H9 (cell line): Measurements from ENCODE around the gene AQP9. TPM values are rescaled to one million over a fixed set of nuclear protein-coding genes. Genes with fewer than 3 reads are reported as not detected.

Experiments used
- DNase-seq: peaks from one replicate; pipeline ENCODE4 v3.0.0-alpha.2; 2017
- H2AFZ ChIP-seq: one replicate; pipeline ENCODE4 v1.6.1; 2013; ENCODE audit warnings: mild to moderate bottlenecking, low read length, control low read depth, moderate library complexity
- H2AK5ac ChIP-seq: 2 replicates; pipeline ENCODE4 v1.6.1; 2013; ENCODE audit warnings: low read length, control low read depth, mixed read lengths; ENCODE audit not compliant: insufficient read length
- H2BK120ac ChIP-seq: one replicate; pipeline ENCODE4 v1.6.1; 2013; ENCODE audit warnings: low read depth, mild to moderate bottlenecking, low read length, control low read depth, inconsistent platforms; ENCODE audit not compliant: poor library complexity, severe bottlenecking
- H2BK12ac ChIP-seq: 2 replicates; pipeline ENCODE4 v1.6.1; 2013; ENCODE audit warnings: low read length, control low read depth, mixed read lengths, low read depth; ENCODE audit not compliant: insufficient read length
- H2BK15ac ChIP-seq: 2 replicates; pipeline ENCODE4 v1.6.1; 2013; ENCODE audit warnings: low read depth, low read length, control low read depth
- H2BK20ac ChIP-seq: one replicate; pipeline ENCODE4 v1.6.1; 2013; ENCODE audit warnings: low read depth, mild to moderate bottlenecking, low read length, control low read depth, inconsistent platforms; ENCODE audit not compliant: poor library complexity, severe bottlenecking
- H2BK5ac ChIP-seq: 2 replicates; pipeline ENCODE4 v1.6.1; 2013; ENCODE audit warnings: low read length, control low read depth, mixed read lengths; ENCODE audit not compliant: insufficient read length
- H3K14ac ChIP-seq: 2 replicates; pipeline ENCODE4 v1.6.1; 2013; ENCODE audit warnings: low read length, control low read depth; ENCODE audit not compliant: insufficient read depth
- H3K18ac ChIP-seq: 2 replicates; pipeline ENCODE4 v1.6.1; 2013; ENCODE audit warnings: low read depth, mild to moderate bottlenecking, mixed read lengths, low read length, control low read depth; ENCODE audit not compliant: insufficient read length
- H3K23ac ChIP-seq: 2 replicates; pipeline ENCODE4 v1.6.1; 2013; ENCODE audit warnings: low read length, control low read depth, mixed read lengths, low read depth; ENCODE audit not compliant: insufficient read length
- H3K23me2 ChIP-seq: 2 replicates; pipeline ENCODE4 v1.6.1; 2013; ENCODE audit warnings: low read depth, mild to moderate bottlenecking, mixed read lengths, low read length, control low read depth; ENCODE audit not compliant: insufficient read length, poor library complexity, severe bottlenecking
- H3K27ac ChIP-seq: 2 replicates; pipeline ENCODE4 v1.5.1; 2013; ENCODE audit warnings: low read length, control low read depth, mixed read lengths, low read depth; ENCODE audit not compliant: insufficient read length
- H3K27me3 ChIP-seq: 2 replicates; pipeline ENCODE4 v1.6.1; 2013; ENCODE audit warnings: low read length, control low read depth, inconsistent platforms; ENCODE audit not compliant: insufficient read depth
- H3K4ac ChIP-seq: 2 replicates; pipeline ENCODE4 v1.6.1; 2013; ENCODE audit warnings: low read depth, mild to moderate bottlenecking, control low read depth, inconsistent platforms, low read length, moderate library complexity
- H3K4me1 ChIP-seq: 2 replicates; pipeline ENCODE4 v1.6.1; 2013; ENCODE audit warnings: low read length, control low read depth, inconsistent platforms; ENCODE audit not compliant: insufficient read depth
- H3K4me2 ChIP-seq: 2 replicates; pipeline ENCODE4 v1.6.1; 2013; ENCODE audit warnings: low read length, control low read depth, mixed read lengths; ENCODE audit not compliant: insufficient read length, insufficient read depth
- H3K56ac ChIP-seq: 2 replicates; pipeline ENCODE4 v1.6.1; 2013; ENCODE audit warnings: low read depth, mild to moderate bottlenecking, mixed read lengths, low read length, control low read depth; ENCODE audit not compliant: insufficient read length
- H3K79me1 ChIP-seq: 2 replicates; pipeline ENCODE4 v1.6.1; 2013; ENCODE audit warnings: low read depth, mild to moderate bottlenecking, moderate library complexity, low read length, control low read depth, inconsistent platforms; ENCODE audit not compliant: insufficient read depth, poor library complexity, severe bottlenecking
- H3K79me2 ChIP-seq: 2 replicates; pipeline ENCODE4 v1.6.1; 2013; ENCODE audit warnings: low read length, control low read depth, inconsistent platforms; ENCODE audit not compliant: insufficient read depth
- H3K9ac ChIP-seq: 2 replicates; pipeline ENCODE4 v1.6.1; 2013; ENCODE audit warnings: low read length, control low read depth, mixed read lengths; ENCODE audit not compliant: insufficient read length; ENCODE audit errors: extremely low read depth
- H3K9me3 ChIP-seq: one replicate; pipeline ENCODE4 v1.6.1; 2013; ENCODE audit warnings: low read depth, low read length, inconsistent platforms; ENCODE audit not compliant: control insufficient read depth
- H3T11ph ChIP-seq: one replicate; pipeline ENCODE4 v1.6.1; 2013; ENCODE audit warnings: mild to moderate bottlenecking, low read length, control low read depth, inconsistent platforms
- H4K20me1 ChIP-seq: one replicate; pipeline ENCODE4 v1.6.1; 2013; ENCODE audit not compliant: control insufficient read depth, insufficient read length, insufficient read depth
- H4K5ac ChIP-seq: 2 replicates; pipeline ENCODE4 v1.6.1; 2013; ENCODE audit warnings: low read depth, mild to moderate bottlenecking, mixed read lengths, low read length, control low read depth; ENCODE audit not compliant: insufficient read length
- H4K8ac ChIP-seq: replicated peaks from 2 replicates; pipeline ENCODE4 v1.6.1; 2013; ENCODE audit warnings: low read length, control low read depth, mixed read lengths, low read depth; ENCODE audit not compliant: insufficient read length
- H4K91ac ChIP-seq: 2 replicates; pipeline ENCODE4 v1.6.1; 2013; ENCODE audit warnings: low read depth, mild to moderate bottlenecking, moderate library complexity, mixed read lengths, low read length, control low read depth; ENCODE audit not compliant: insufficient read length
- H3K27ac Mint-ChIP-seq, 3 experiments: 2 replicates in 2 of 3; 3 replicates in 1 of 3; pipeline ENCODE4 v1.8.0; 2020 to 2021; ENCODE audit warnings: mixed read lengths in 3 of 3, mild to moderate bottlenecking in 1 of 3, moderate library complexity in 1 of 3
- H3K27me3 Mint-ChIP-seq: 2 replicates; pipeline ENCODE4 v1.8.0; 2021; ENCODE audit warnings: low read depth, mild to moderate bottlenecking, moderate library complexity, mixed read lengths
- H3K36me3 Mint-ChIP-seq, 3 experiments: 2 replicates in 2 of 3; 3 replicates in 1 of 3; pipeline ENCODE4 v1.8.0; 2020 to 2021; ENCODE audit warnings: low read depth in 3 of 3, mixed read lengths in 3 of 3; ENCODE audit not compliant: insufficient read depth in 1 of 3
- H3K4me1 Mint-ChIP-seq, 2 experiments: 2 replicates each; pipeline ENCODE4 v1.8.0; 2020; ENCODE audit warnings: mixed read lengths in 2 of 2
- H3K4me3 Mint-ChIP-seq, 2 experiments: 2 replicates in 1 of 2; 3 replicates in 1 of 2; pipeline ENCODE4 v1.8.0; 2020 to 2021; ENCODE audit warnings: mild to moderate bottlenecking in 2 of 2, mixed read lengths in 2 of 2, moderate library complexity in 1 of 2
- H3K9me3 Mint-ChIP-seq, 2 experiments: 2 replicates in 1 of 2; 3 replicates in 1 of 2; pipeline ENCODE4 v1.8.0; 2020; ENCODE audit warnings: mild to moderate bottlenecking in 2 of 2, mixed read lengths in 2 of 2, moderate library complexity in 1 of 2
- total RNA-seq: library from RNA; stranded (reverse); gene quantifications from 2 replicates; pipeline ENCODE4 v1.2.1, GENCODE V29; 2021
- TF ChIP-seq, protein P1 (sequence below): fragments of 200-600 bp; sonication (generic); conservative IDR thresholded peaks from 3 replicates; pipeline ENCODE4 v1.8.0; 2021; ENCODE audit warnings: antibody characterized with exemption, mild to moderate bottlenecking

Gene AQP9
- total RNA-seq, 1 experiment from 2014 or later = not detected

GRCh38 chr15:58103482-58103881 is 34.7 kb upstream of the AQP9 start:
- Histone ChIP-seq H4K91ac (no peak overlapping the region), H2AK5ac (no peak overlapping the region), H3K18ac (no peak overlapping the region), H2BK120ac (no peak overlapping the region), H3K4me2 (no peak overlapping the region), H2BK12ac (no peak overlapping the region), H4K8ac (no peak overlapping the region), H3K9me3 (no peaks in the 10 kb centered on the region), H4K20me1 (no peaks in the 10 kb centered on the region), H3K79me2 (no peaks in the 10 kb centered on the region), H3K9ac (no peak overlapping the region), H2AFZ (no peak overlapping the region), H3K27me3 (no peaks in the 10 kb centered on the region), H2BK15ac (no peak overlapping the region), H3K23me2 (no peaks in the 10 kb centered on the region), H4K5ac (no peak overlapping the region), H3K27ac (no peak overlapping the region), H3K23ac (no peak overlapping the region), H2BK5ac (no peak overlapping the region), H3K14ac (no peak overlapping the region), H3T11ph (no peak overlapping the region), H3K4me1 (no peaks in the 10 kb centered on the region), H3K56ac (no peak overlapping the region), H2BK20ac (no peak overlapping the region), H3K79me1 (no peaks in the 10 kb centered on the region), H3K4ac (no peak overlapping the region)
- no peak overlapping the region for H3K4me3 Mint-ChIP-seq
- TF ChIP-seq, protein P1, sequence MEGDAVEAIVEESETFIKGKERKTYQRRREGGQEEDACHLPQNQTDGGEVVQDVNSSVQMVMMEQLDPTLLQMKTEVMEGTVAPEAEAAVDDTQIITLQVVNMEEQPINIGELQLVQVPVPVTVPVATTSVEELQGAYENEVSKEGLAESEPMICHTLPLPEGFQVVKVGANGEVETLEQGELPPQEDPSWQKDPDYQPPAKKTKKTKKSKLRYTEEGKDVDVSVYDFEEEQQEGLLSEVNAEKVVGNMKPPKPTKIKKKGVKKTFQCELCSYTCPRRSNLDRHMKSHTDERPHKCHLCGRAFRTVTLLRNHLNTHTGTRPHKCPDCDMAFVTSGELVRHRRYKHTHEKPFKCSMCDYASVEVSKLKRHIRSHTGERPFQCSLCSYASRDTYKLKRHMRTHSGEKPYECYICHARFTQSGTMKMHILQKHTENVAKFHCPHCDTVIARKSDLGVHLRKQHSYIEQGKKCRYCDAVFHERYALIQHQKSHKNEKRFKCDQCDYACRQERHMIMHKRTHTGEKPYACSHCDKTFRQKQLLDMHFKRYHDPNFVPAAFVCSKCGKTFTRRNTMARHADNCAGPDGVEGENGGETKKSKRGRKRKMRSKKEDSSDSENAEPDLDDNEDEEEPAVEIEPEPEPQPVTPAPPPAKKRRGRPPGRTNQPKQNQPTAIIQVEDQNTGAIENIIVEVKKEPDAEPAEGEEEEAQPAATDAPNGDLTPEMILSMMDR = no peak
- H3K36me3 Mint-ChIP-seq = no peaks in the 10 kb centered on the region
- H3K27me3 Mint-ChIP-seq = peaks cover 10% of the 10 kb centered on the region
- H3K9me3 Mint-ChIP-seq = no peaks in the 10 kb centered on the region
- no peak for DNase-seq
- H3K4me1 Mint-ChIP-seq = no peaks in the 10 kb centered on the region
- H3K27ac Mint-ChIP-seq = no peak overlapping the region
